Glomerular visceral epithelial cell (primary cell): ENCODE measurements around the gene GRK5.

Experiments
- DNase-seq: peaks from one replicate; pipeline ENCODE4 v3.0.0-alpha.2; 2016; ENCODE audit errors: extremely low spot score

GRK5 gene

GRCh38 chr10:119297207-119297968 lies 90.0 kb downstream of the GRK5 start:
- no peak for DNase-seq

GRCh38 chr10:119298810-119299209 lies 91.4 kb downstream of the GRK5 start:
- DNase-seq: no peak

GRCh38 chr10:119299531-119299930 lies 92.2 kb downstream of the GRK5 start:
- DNase-seq: no peak

GRCh38 chr10:119301397-119301796 lies 94.0 kb downstream of the GRK5 start:
- DNase-seq: no peak

- DNase-seq: no peak
Observed at GRCh38 chr10:119302172-119302571, 94.8 kb downstream of the GRK5 start.

GRCh38 chr10:119302591-119303253 lies 95.4 kb downstream of the GRK5 start:
- DNase-seq: no peak

- DNase-seq: no peak
Observed at GRCh38 chr10:119303886-119304285, 96.5 kb downstream of the GRK5 start.

- no peak for DNase-seq
Observed at GRCh38 chr10:119304541-119304940, 97.2 kb downstream of the GRK5 start.

GRCh38 chr10:119305860-119306513 lies 98.6 kb downstream of the GRK5 start:
- peak; percentile 99 for DNase-seq

GRCh38 chr10:119306514-119306951 lies 99.2 kb downstream of the GRK5 start:
- DNase-seq: peak; percentile 48

- DNase-seq: no peak
Observed at GRCh38 chr10:119306986-119307392, 99.6 kb downstream of the GRK5 start.

- DNase-seq: no peak
Observed at GRCh38 chr10:119308089-119308488, 100.7 kb downstream of the GRK5 start.

GRCh38 chr10:119308551-119309422 lies 101.4 kb downstream of the GRK5 start:
- DNase-seq: no peak

GRCh38 chr10:119309423-119309770 lies 102.0 kb downstream of the GRK5 start:
- DNase-seq: no peak

GRCh38 chr10:119310806-119311205 lies 103.4 kb downstream of the GRK5 start:
- DNase-seq: no peak

GRCh38 chr10:119312241-119312640 lies 104.9 kb downstream of the GRK5 start:
- no peak for DNase-seq

GRCh38 chr10:119313024-119313423 lies 105.7 kb downstream of the GRK5 start:
- no peak for DNase-seq

- peak; percentile 86 for DNase-seq
Observed at GRCh38 chr10:119313644-119314043, 106.3 kb downstream of the GRK5 start.

GRCh38 chr10:119314061-119314460 lies 106.7 kb downstream of the GRK5 start:
- DNase-seq: no peak

GRCh38 chr10:119314486-119314885 lies 107.1 kb downstream of the GRK5 start:
- DNase-seq: no peak

GRCh38 chr10:119315128-119316001 lies 108.0 kb downstream of the GRK5 start:
- DNase-seq: peak; percentile 83
